Heart right ventricle (tissue), 16 donors: Measurements from ENCODE around the gene NFIB. TPM values are rescaled to one million over a fixed set of nuclear protein-coding genes. Genes with fewer than 3 reads are reported as not detected.

Source experiments
- ATAC-seq, 8 donors: fragments of 200-7000 bp; cut with Tn5 transposase; one replicate each; pipeline ENCODE4 v1.9.1; 2020; ENCODE audit warnings: mild to moderate bottlenecking in 8 of 8, moderate library complexity in 8 of 8, moderate number of reproducible peaks in 1 of 8
- DNase-seq, 2 donors: peaks; one replicate each; pipeline ENCODE4 v3.0.0-alpha.2; 2020
- H3K27ac ChIP-seq, 10 donors: fragments of 200-600 bp; sonication (generic) in 2 of 10; one replicate each; pipeline versions ENCODE4 v1.5.0 to v1.8.0; 2020 to 2022; ENCODE audit warnings: mild to moderate bottlenecking in 3 of 10
- H3K27me3 ChIP-seq, 7 donors: fragments of 200-600 bp; one replicate each; pipeline ENCODE4 v1.8.0; 2021 to 2022; ENCODE audit warnings: mild to moderate bottlenecking in 2 of 7
- H3K36me3 ChIP-seq, 9 donors: fragments of 200-600 bp; sonication (generic) in 1 of 9; one replicate each; pipeline versions ENCODE4 v1.5.0 to v1.8.0; 2020 to 2022; ENCODE audit warnings: mild to moderate bottlenecking in 2 of 9
- H3K4me1 ChIP-seq, 9 donors: fragments of 200-600 bp; sonication (generic) in 1 of 9; one replicate each; pipeline versions ENCODE4 v1.5.0 to v1.8.0; 2020 to 2022; ENCODE audit warnings: mild to moderate bottlenecking in 4 of 9
- H3K4me3 ChIP-seq, 10 donors: fragments of 200-600 bp; sonication (generic) in 2 of 10; one replicate each; pipeline versions ENCODE4 v1.5.0 to v1.8.0; 2020 to 2022; ENCODE audit warnings: mild to moderate bottlenecking in 7 of 10, moderate library complexity in 2 of 10
- H3K9me3 ChIP-seq, 11 donors: fragments of 200-600 bp in 10 of 11; sonication (generic) in 2 of 11; one replicate each; pipeline versions ENCODE4 v1.5.0 to v1.8.0; 2013 to 2022; ENCODE audit warnings: mild to moderate bottlenecking in 2 of 11, control low read depth in 1 of 11, moderate library complexity in 1 of 11
- CTCF ChIP-seq, 9 donors: fragments of 200-600 bp; sonication (generic) in 2 of 9; IDR thresholded peaks; one replicate each; pipeline versions ENCODE4 v1.5.0 to v1.8.0; 2021 to 2022; ENCODE audit warnings: antibody characterized with exemption in 9 of 9, mild to moderate bottlenecking in 5 of 9, moderate library complexity in 1 of 9
- WGBS, 2 donors: extraction: QIAGEN DNeasy Blood & Tissue Kit; methylation state at CpG; one replicate each; pipeline ENCODE4 v1.1.7; 2013; ENCODE audit warnings: inconsistent platforms in 1 of 2; 5-methylcytosine and 5-hydroxymethylcytosine counted together
- intact Hi-C, 10 donors: fragments of 100-400 bp; cut with DNase I; formaldehyde crosslinking; loops; one replicate each; pipeline versions ENCODE4 v1.11.1 to v1.14.2; 2022
- polyA plus RNA-seq, 2 donors: library from polyadenylated mRNA; stranded (reverse); fragments of 200-250 nt; gene quantifications; one replicate each; pipeline ENCODE4 v1.2.3, GENCODE V29; 2013
- total RNA-seq, 10 donors: library from RNA; stranded (reverse); fragmentation: NEBNext Ultra II Directional in 3 of 10; extraction: Animal tissue kit (Norgen Biotek cat#: 25700) in 3 of 10; gene quantifications; one replicate each; pipeline versions ENCODE4 v1.2.1 to v1.2.4, GENCODE V29; 2021 to 2023
- donor health status: Arrhythmogenic right ventricular cardiomyopathy.
- donor health status: ischemic (EF 13 %, LVEDD 7.1; RV severe dilation, severe dysfunction).
- donor health status: healthy with polysubstance abuse.
- donor health status: DM: no; HTN: yes; CAD: no.
- donor health status: DM: no; HTN: no; CAD: no.
- donor health status: ischemic (EF 25% LVEDD 6.9; RV normal size, moderate dysfunction).
- donor health status: ischemic (EF 25% LVEDD 5.7; RV mildly dilated, moderate dysfunction).
- donor health status: healthy.
- donor health status: DM: yes; HTN: yes; CAD: no.
- donor health status: Ischemic cardiomyopathy.
- donor health status: ischemic (EF 35%, LVEDD 5.7; RV mildly dilated, moderate dysfunction).
- donor health status: nonischemic (EF 11% LVEDD 7.7; RV severe dilation, severe dysfunction).
- donor health status: DM: yes; HTN: yes; CAD: no.
- donor health status: PGD.
- donor health status: ischemic (EF 29% LVEDD 5.4; RV normal size, mild dysfunction).
- donor health status: nonischemic (EF 23%, LVEDD 6.1; RV moderate dilation, normal function).

The NFIB gene
- total and polyA plus RNA-seq, 12 donors: 16.7 to 145 (median 124) TPM

- no peaks in the 10 kb centered on the region for H3K9me3 ChIP-seq
- intact Hi-C loops: loop anchor here in 3 of 10 donors (5.0 to 10.0 kb wide), 2 partner anchors 41 to 48 kb away; no protein-coding TSS in a partner anchor
- ATAC-seq (no peak), DNase-seq (no peak)
- no peak for TF ChIP-seq CTCF (IDR thresholded peaks at IDR 0.05)
- H3K27ac ChIP-seq: peak overlapping the region in 5 of 10 donors; percentile 4 to 100 (median 41)
- H3K36me3 ChIP-seq: peaks cover 0 to 43% (median 6%) of the 10 kb centered on the region in 9 donors
- H3K27me3 ChIP-seq: no peaks in the 10 kb centered on the region
- 43 to 59% methylated on average over 2 of the region's 2 CpGs for WGBS, 2 donors
- H3K4me1 ChIP-seq: peaks cover 23 to 100% (median 92%) of the 10 kb centered on the region in 9 donors
- no peak overlapping the region for H3K4me3 ChIP-seq
Observed at GRCh38 chr9:14303100-14303499, 10.8 kb downstream of the NFIB start.

- peaks cover 23 to 100% (median 94%) of the 10 kb centered on the region in 9 donors for H3K4me1 ChIP-seq
- H3K4me3 ChIP-seq: no peak overlapping the region
- ATAC-seq (no peak), DNase-seq (no peak)
- H3K36me3 ChIP-seq: peaks cover 0 to 43% (median 6%) of the 10 kb centered on the region in 9 donors
- no peaks in the 10 kb centered on the region for H3K9me3 ChIP-seq
- intact Hi-C loops: loop anchor here in 3 of 10 donors (5.0 to 10.0 kb wide), 2 partner anchors 40 to 48 kb away; no protein-coding TSS in a partner anchor
- TF ChIP-seq CTCF (IDR thresholded peaks at IDR 0.05): no peak
- H3K27me3 ChIP-seq: no peaks in the 10 kb centered on the region
- H3K27ac ChIP-seq: peak overlapping the region in 7 of 10 donors; percentile 16 to 100 (median 46)
- 13 to 29% methylated on average over 4 of the region's 4 CpGs for WGBS, 2 donors
Observed at GRCh38 chr9:14302405-14302804, 11.5 kb downstream of the NFIB start.

GRCh38 chr9:14301583-14302021, 12.3 kb downstream of the NFIB start:
- DNase-seq (no peak), ATAC-seq (peak in 2 of 8 donors; percentile 48 to 67)
- Histone ChIP-seq H3K36me3 (peaks cover 0 to 36% (median 0%) of the 10 kb centered on the region in 9 donors), H3K4me1 (peaks cover 21 to 100% (median 93%) of the 10 kb centered on the region in 9 donors), H3K27ac (peak overlapping the region in 9 of 10 donors; percentile 16 to 100 (median 43)), H3K4me3 (peak overlapping the region in 2 of 10 donors; percentile 1), H3K27me3 (no peaks in the 10 kb centered on the region), H3K9me3 (no peaks in the 10 kb centered on the region)
- 27 to 35% methylated on average over 1 of the region's 1 CpG for WGBS, 2 donors
- TF ChIP-seq CTCF (IDR thresholded peaks at IDR 0.05): no peak
- intact Hi-C loops: loop anchor here in 3 of 10 donors (5.0 to 10.0 kb wide), 2 partner anchors 39 to 47 kb away; no protein-coding TSS in a partner anchor

GRCh38 chr9:14301006-14301405, 12.9 kb downstream of the NFIB start:
- TF ChIP-seq CTCF (IDR thresholded peaks at IDR 0.05): no peak
- WGBS, 2 donors: 46 to 57% methylated on average over 4 of the region's 4 CpGs
- intact Hi-C loops: loop anchor here in 3 of 10 donors (5.0 to 10.0 kb wide), 2 partner anchors 39 to 46 kb away; no protein-coding TSS in a partner anchor
- Histone ChIP-seq H3K27me3 (no peaks in the 10 kb centered on the region), H3K27ac (peak overlapping the region in 7 of 10 donors; percentile 18 to 100 (median 43)), H3K4me1 (peaks cover 21 to 100% (median 93%) of the 10 kb centered on the region in 9 donors), H3K9me3 (no peaks in the 10 kb centered on the region), H3K4me3 (peak overlapping the region in 3 of 10 donors; percentile 1 to 15 (median 2)), H3K36me3 (peaks cover 0 to 30% (median 0%) of the 10 kb centered on the region in 9 donors)
- ATAC-seq: peak in 3 of 8 donors; percentile 43 to 61 (median 50)
- DNase-seq: no peak
